ENCODE data around the gene NOTCH1. TPM values are rescaled to one million over a fixed set of nuclear protein-coding genes. Genes with fewer than 3 reads are reported as not detected.
A peak's percentile ranks its signal among the peaks of the same experiment; 100 is the strongest.

Gene NOTCH1
- total and polyA plus RNA-seq, 2 experiments from 2014 or later: 7.1 to 20.9 TPM

GRCh38 chr9:136589766-136590763 lies 44.2 kb upstream of the NOTCH1 start:
- no peak for DNase-seq (ENCODE audit: low read depth in 1 of 2, low spot score in 1 of 2)
- H3K4me3 ChIP-seq: no peak overlapping the region
- H3K9me3 ChIP-seq (ENCODE audit: low read depth): no peaks in the 10 kb centered on the region
- no peak for TF ChIP-seq CTCF (IDR thresholded peaks at IDR 0.05; ENCODE audit: low read depth, low read length)
- no peak overlapping the region for H3K27ac ChIP-seq
- no peaks in the 10 kb centered on the region for H3K27me3 ChIP-seq
- H3K4me1 ChIP-seq (ENCODE audit: low read depth): peaks cover 22% of the 10 kb centered on the region
- no peaks in the 10 kb centered on the region for H3K36me3 ChIP-seq

- peaks cover 22% of the 10 kb centered on the region for H3K4me1 ChIP-seq (ENCODE audit: low read depth)
- TF ChIP-seq CTCF (IDR thresholded peaks at IDR 0.05; ENCODE audit: low read depth, low read length): no peak
- no peak overlapping the region for H3K27ac ChIP-seq
- H3K36me3 ChIP-seq: no peaks in the 10 kb centered on the region
- DNase-seq (ENCODE audit: low read depth in 1 of 2, low spot score in 1 of 2): no peak
- H3K9me3 ChIP-seq (ENCODE audit: low read depth): no peaks in the 10 kb centered on the region
- H3K4me3 ChIP-seq: no peak overlapping the region
- H3K27me3 ChIP-seq: no peaks in the 10 kb centered on the region
Measured at GRCh38 chr9:136588663-136589464, 43.0 kb upstream of the NOTCH1 start.

GRCh38 chr9:136587944-136588662 lies 42.3 kb upstream of the NOTCH1 start:
- TF ChIP-seq CTCF (IDR thresholded peaks at IDR 0.05; ENCODE audit: low read depth, low read length): no peak
- H3K27me3 ChIP-seq: no peaks in the 10 kb centered on the region
- H3K9me3 ChIP-seq (ENCODE audit: low read depth): no peaks in the 10 kb centered on the region
- H3K4me1 ChIP-seq (ENCODE audit: low read depth): peaks cover 22% of the 10 kb centered on the region
- peak in 1 of 2 donors; percentile 54 for DNase-seq (ENCODE audit: low read depth in 1 of 2, low spot score in 1 of 2)
- no peak overlapping the region for H3K27ac ChIP-seq
- H3K4me3 ChIP-seq: no peak overlapping the region
- no peaks in the 10 kb centered on the region for H3K36me3 ChIP-seq

- Histone ChIP-seq H3K9me3 (ENCODE audit: low read depth) (no peaks in the 10 kb centered on the region), H3K4me1 (ENCODE audit: low read depth) (peaks cover 22% of the 10 kb centered on the region), H3K27me3 (no peaks in the 10 kb centered on the region), H3K27ac (no peak overlapping the region), H3K4me3 (no peak overlapping the region), H3K36me3 (no peaks in the 10 kb centered on the region)
- peak; percentile 49 to 93 for DNase-seq (ENCODE audit: low read depth in 1 of 2, low spot score in 1 of 2)
- TF ChIP-seq CTCF (IDR thresholded peaks at IDR 0.05; ENCODE audit: low read depth, low read length): no peak
Measured at GRCh38 chr9:136587145-136587943, 41.5 kb upstream of the NOTCH1 start.
